K562 treated with DMSO at 1 percent for 4 hours (cell line): Measurements from ENCODE around the gene GPR27. TPM values are rescaled to one million over a fixed set of nuclear protein-coding genes. Genes with fewer than 3 reads are reported as not detected.

Experiments used
- total RNA-seq: library from RNA; unstranded; fragments of 300-600 nt; gene quantifications from 2 replicates; pipeline ENCODE4 v1.2.3, GENCODE V29; 2022; ENCODE audit not compliant: insufficient read depth

Gene GPR27, protein sequence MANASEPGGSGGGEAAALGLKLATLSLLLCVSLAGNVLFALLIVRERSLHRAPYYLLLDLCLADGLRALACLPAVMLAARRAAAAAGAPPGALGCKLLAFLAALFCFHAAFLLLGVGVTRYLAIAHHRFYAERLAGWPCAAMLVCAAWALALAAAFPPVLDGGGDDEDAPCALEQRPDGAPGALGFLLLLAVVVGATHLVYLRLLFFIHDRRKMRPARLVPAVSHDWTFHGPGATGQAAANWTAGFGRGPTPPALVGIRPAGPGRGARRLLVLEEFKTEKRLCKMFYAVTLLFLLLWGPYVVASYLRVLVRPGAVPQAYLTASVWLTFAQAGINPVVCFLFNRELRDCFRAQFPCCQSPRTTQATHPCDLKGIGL
- not detected in 2 replicates for total RNA-seq

DNA sequence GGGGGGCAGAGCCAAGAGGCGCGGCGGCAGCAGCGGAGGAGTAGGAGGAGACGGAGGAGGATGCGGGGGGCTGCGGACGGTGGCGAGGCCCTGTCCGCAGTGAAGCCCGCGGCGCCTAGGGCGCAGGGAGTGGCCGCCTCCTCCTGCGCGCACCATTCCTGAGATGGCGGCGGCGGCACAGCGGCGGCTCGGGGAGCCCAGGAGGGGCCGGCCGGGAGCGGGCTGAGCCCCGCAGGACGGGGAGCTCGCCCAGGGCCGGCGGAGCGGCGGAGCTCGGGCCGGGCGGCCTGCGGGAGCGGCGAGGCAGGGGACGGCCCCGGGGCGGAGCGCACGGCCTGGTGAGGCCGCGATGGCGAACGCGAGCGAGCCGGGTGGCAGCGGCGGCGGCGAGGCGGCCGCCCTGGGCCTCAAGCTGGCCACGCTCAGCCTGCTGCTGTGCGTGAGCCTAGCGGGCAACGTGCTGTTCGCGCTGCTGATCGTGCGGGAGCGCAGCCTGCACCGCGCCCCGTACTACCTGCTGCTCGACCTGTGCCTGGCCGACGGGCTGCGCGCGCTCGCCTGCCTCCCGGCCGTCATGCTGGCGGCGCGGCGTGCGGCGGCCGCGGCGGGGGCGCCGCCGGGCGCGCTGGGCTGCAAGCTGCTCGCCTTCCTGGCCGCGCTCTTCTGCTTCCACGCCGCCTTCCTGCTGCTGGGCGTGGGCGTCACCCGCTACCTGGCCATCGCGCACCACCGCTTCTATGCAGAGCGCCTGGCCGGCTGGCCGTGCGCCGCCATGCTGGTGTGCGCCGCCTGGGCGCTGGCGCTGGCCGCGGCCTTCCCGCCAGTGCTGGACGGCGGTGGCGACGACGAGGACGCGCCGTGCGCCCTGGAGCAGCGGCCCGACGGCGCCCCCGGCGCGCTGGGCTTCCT is at the start of gene GPR27:
Gene GPR27, plus strand, starts transcription at position 155 of the 909 bp plus-strand sequence. Its CDS starts 195 bp downstream, at position 350.

DNA sequence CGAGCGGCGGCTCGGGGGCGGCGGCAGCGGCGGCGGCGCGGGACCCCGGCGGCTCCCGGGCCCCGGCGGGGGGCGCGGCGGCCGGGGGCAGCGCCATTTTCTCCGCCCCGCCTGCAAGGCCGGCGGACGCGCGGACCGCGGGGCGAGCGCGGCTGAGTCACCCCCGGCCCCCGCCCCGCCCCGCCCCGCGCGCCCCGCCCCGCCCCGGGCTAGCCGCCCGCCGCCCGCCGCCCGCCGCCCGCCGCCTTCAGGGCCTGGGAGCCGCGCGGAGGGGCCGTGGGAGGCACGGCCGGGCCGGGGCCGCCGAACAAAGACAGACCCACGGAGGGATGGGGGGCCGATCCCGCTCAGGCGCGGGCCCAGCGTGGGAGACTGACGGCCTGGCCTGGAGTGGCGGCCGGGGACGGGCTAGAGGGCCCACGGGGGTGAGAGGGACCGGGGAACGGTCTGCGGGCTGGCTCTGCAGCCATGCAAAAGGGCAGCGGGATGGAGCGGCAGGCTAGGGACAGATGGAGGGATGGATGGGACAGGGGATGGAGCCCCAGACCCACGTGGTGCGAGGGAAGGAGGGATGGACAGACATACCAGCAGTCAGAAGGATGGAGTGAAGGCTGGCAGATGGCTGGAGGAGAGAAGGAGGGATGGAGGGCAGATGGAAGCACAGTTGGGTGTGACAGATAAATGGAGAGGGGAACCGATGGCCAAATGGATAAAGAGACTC is 28.2 kb upstream of the GPR27 start, which contains the start of gene EIF4E3:
Gene EIF4E3, minus strand, starts transcription at position 132 of the 721 bp plus-strand sequence. Its CDS starts 35 bp downstream, at position 97.

DNA sequence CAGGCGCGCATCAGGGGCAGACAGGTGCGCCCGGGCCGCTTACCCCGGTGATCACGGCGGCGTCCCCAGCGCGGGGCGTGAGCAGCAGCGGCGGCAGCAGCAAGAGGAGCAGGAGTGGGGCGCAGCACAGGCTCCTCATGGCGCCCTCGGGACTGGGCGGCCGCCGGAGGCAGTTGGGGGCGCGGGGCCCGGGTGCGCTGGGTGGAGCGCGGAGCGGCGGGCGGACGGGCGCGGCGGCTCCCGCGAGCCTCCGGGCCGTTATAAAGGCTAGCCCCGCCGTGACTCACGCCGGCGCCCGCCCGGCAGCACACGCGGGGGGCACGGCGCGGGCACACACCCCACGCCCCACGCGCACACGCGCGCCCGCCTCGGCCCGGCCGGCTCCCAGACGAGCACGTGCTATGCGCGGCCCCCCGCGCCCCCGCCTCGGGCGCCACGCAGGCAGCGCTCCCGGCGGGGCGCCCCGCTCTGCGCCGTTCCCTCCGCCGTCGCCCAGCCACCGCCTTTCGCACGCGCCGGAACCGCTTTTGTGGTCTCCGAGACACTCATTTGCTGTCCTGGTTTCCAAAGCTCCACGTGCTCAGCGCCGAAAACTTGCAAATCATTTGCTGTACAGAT is 31.4 kb downstream of the GPR27 start, which contains the start of gene PROK2:
Gene PROK2, minus strand, starts transcription at position 235 of the 618 bp plus-strand sequence. Its CDS starts 96 bp downstream, at position 139.

Other genes starting within 250 kb of the GPR27 start
- 8.6 and 9.3 TPM in 2 replicates for gene FOXP1, start 170.1 kb upstream of the GPR27 start, total RNA-seq
- gene EIF4E3, start 28.5 kb upstream of the GPR27 start, total RNA-seq: 1.1 and 1.9 TPM in 2 replicates
- gene PROK2, start 31.3 kb downstream of the GPR27 start, total RNA-seq: not detected in 2 replicates